DOHH2 (cell line): ENCODE results near the gene HSPG2.

ENCODE experiments used
- H3F3A ChIP-seq: fragments of 200-600 bp; sonication (generic), shearing (Covaris generic); 2 replicates; pipeline ENCODE4 v1.6.0; 2016; ENCODE audit warnings: antibody characterized with exemption, mild to moderate bottlenecking; ENCODE audit not compliant: control insufficient read depth, insufficient read depth
- H3K27ac ChIP-seq: fragments of 200-600 bp; sonication (generic); 2 replicates; pipeline ENCODE4 v1.5.1; 2014; ENCODE audit warnings: low read depth, mild to moderate bottlenecking, low read length, moderate library complexity
- H3K27me3 ChIP-seq: fragments of 200-600 bp; sonication (generic); 2 replicates; pipeline ENCODE4 v1.6.1; 2014; ENCODE audit warnings: mild to moderate bottlenecking, low read length, mixed read lengths; ENCODE audit not compliant: control insufficient read depth
- H3K36me3 ChIP-seq: fragments of 200-600 bp; sonication (generic); 2 replicates; pipeline ENCODE4 v1.6.1; 2014; ENCODE audit warnings: mild to moderate bottlenecking, low read length, moderate library complexity, mixed read lengths; ENCODE audit not compliant: control insufficient read depth
- H3K4me1 ChIP-seq: fragments of 200-600 bp; sonication (generic); 2 replicates; pipeline ENCODE4 v1.6.1; 2014; ENCODE audit warnings: mild to moderate bottlenecking, low read length, mixed read lengths; ENCODE audit not compliant: control insufficient read depth
- H3K4me2 ChIP-seq: fragments of 200-600 bp; sonication (generic); 2 replicates; pipeline ENCODE4 v1.6.0; 2014; ENCODE audit warnings: mild to moderate bottlenecking, low read length, moderate library complexity
- H3K4me3 ChIP-seq: fragments of 200-600 bp; sonication (generic); 2 replicates; pipeline ENCODE4 v1.5.1; 2014; ENCODE audit warnings: mild to moderate bottlenecking, low read length, mixed read lengths
- H3K79me2 ChIP-seq: fragments of 200-600 bp; sonication (generic); 2 replicates; pipeline ENCODE4 v1.6.1; 2014; ENCODE audit warnings: mild to moderate bottlenecking, low read length, mixed read lengths; ENCODE audit not compliant: control insufficient read depth
- H3K9me2 ChIP-seq: fragments of 200-600 bp; sonication (generic); replicated peaks from 2 replicates; pipeline ENCODE4 v1.6.1; 2014; ENCODE audit warnings: mild to moderate bottlenecking, low read length, mixed read lengths; ENCODE audit not compliant: control insufficient read depth
- H3K9me3 ChIP-seq: fragments of 200-600 bp; sonication (generic); 2 replicates; pipeline ENCODE4 v1.6.1; 2014; ENCODE audit warnings: antibody characterized with exemption, low read length, mixed read lengths; ENCODE audit not compliant: control insufficient read depth, insufficient read depth
- H4K20me1 ChIP-seq: fragments of 200-600 bp; sonication (generic); 2 replicates; pipeline ENCODE4 v1.6.0; 2014; ENCODE audit warnings: low read depth, mild to moderate bottlenecking, antibody characterized with exemption, low read length, moderate library complexity; ENCODE audit not compliant: control insufficient read depth, insufficient read depth
- EZH2phosphoT487 ChIP-seq: fragments of 200-600 bp; sonication (generic); IDR thresholded peaks from 2 replicates; pipeline ENCODE4 v1.6.1; 2017; ENCODE audit warnings: borderline replicate concordance, mild to moderate bottlenecking, antibody characterized with exemption, low read length, moderate library complexity, mixed read lengths
- TF ChIP-seq, protein P1 (sequence below): fragments of 200-600 bp; sonication (generic); IDR thresholded peaks from one replicate; pipeline ENCODE4 v1.5.1; 2014; ENCODE audit warnings: antibody characterized with exemption, mild to moderate bottlenecking, low read depth, low read length; ENCODE audit not compliant: poor library complexity, severe bottlenecking

The HSPG2 gene

DNA sequence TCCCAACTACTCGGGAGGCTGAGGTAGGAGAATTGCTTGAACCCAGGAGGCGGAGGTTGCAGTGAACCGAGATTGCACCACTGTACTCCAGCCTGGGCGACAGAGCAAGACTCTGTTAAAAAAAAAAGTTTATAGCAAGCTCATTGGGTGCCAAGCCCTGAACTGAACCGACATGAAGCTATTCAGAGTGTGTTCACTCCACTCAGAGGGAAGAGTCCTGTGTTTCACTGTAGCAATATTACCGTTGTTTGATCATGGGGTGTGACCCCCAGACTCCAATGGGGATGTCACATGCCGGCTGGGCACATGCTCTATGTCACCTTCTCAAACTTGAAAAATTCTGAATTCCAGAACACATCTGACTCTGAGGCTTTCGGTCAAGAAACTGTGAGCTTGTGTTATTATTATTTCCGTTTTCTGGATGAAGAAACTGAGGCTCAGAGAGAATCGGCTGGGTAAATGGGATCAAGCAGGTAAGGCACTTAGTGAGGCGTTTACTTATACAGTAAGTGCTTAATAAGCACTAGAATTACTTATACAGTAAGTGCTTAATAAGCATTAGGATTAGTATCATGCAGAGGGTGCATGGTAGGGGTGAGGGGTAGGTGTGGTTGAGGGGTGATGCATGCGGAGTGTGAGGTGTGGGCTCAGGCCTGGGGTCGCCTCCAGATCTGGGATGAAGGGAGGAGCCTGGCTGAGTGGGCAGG lies 36.2 kb downstream of the HSPG2 start:
- Histone ChIP-seq H3K4me1 (no peaks in the 10 kb centered on the region), H3K4me2 (no peak overlapping the region), H3K9me3 (no peaks in the 10 kb centered on the region), H3K27me3 (peaks cover 8% of the 10 kb centered on the region), H3K36me3 (no peaks in the 10 kb centered on the region), H3K4me3 (no peak overlapping the region), H3K9me2 (no peaks in the 10 kb centered on the region), H4K20me1 (0 out of 2 replicates have a peak, but pooled peaks cover 3% of the 10 kb centered on the region), H3K27ac (no peak overlapping the region), H3K79me2 (no peaks in the 10 kb centered on the region), H3F3A (no peaks in the 10 kb centered on the region)
- TF ChIP-seq EZH2phosphoT487, result no peak
- TF ChIP-seq, protein P1, sequence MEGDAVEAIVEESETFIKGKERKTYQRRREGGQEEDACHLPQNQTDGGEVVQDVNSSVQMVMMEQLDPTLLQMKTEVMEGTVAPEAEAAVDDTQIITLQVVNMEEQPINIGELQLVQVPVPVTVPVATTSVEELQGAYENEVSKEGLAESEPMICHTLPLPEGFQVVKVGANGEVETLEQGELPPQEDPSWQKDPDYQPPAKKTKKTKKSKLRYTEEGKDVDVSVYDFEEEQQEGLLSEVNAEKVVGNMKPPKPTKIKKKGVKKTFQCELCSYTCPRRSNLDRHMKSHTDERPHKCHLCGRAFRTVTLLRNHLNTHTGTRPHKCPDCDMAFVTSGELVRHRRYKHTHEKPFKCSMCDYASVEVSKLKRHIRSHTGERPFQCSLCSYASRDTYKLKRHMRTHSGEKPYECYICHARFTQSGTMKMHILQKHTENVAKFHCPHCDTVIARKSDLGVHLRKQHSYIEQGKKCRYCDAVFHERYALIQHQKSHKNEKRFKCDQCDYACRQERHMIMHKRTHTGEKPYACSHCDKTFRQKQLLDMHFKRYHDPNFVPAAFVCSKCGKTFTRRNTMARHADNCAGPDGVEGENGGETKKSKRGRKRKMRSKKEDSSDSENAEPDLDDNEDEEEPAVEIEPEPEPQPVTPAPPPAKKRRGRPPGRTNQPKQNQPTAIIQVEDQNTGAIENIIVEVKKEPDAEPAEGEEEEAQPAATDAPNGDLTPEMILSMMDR, result no peak

DNA sequence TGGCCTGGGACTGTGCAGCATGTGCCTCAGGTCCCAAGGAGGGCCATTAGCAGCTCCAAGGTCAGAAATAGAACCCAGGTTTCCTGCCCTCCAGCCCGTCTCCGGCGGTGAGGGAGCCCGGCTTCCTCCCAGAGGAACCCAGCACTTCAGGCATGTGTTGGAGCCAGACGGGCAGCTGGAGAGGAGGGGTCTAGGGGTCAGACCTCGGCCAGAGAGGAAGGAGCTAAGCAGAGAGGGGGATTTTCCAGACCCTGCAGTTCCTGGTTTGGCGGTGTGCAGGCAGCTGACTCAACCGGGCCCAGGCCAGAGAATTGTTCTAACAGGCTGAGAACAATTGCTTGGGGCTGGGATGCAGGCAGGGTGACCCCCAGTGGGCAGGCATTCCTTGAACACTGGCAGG lies 37.1 kb downstream of the HSPG2 start:
- peaks cover 8% of the 10 kb centered on the region for H3K27me3 ChIP-seq
- no peak overlapping the region for H3K27ac ChIP-seq
- TF ChIP-seq, protein P1, result no peak
- TF ChIP-seq EZH2phosphoT487, result no peak
- no peak overlapping the region for H3K4me3 ChIP-seq
- no peak overlapping the region for H3K4me2 ChIP-seq
- no peaks in the 10 kb centered on the region for H3K9me3 ChIP-seq
- H3K36me3 ChIP-seq, result no peaks in the 10 kb centered on the region
- no peaks in the 10 kb centered on the region for H3K79me2 ChIP-seq
- no peaks in the 10 kb centered on the region for H3K4me1 ChIP-seq
- no peaks in the 10 kb centered on the region for H3K9me2 ChIP-seq
- H4K20me1 ChIP-seq, result peaks cover 3% of the 10 kb centered on the region; the same call in 1 of the 2 replicates
- no peaks in the 10 kb centered on the region for H3F3A ChIP-seq

DNA sequence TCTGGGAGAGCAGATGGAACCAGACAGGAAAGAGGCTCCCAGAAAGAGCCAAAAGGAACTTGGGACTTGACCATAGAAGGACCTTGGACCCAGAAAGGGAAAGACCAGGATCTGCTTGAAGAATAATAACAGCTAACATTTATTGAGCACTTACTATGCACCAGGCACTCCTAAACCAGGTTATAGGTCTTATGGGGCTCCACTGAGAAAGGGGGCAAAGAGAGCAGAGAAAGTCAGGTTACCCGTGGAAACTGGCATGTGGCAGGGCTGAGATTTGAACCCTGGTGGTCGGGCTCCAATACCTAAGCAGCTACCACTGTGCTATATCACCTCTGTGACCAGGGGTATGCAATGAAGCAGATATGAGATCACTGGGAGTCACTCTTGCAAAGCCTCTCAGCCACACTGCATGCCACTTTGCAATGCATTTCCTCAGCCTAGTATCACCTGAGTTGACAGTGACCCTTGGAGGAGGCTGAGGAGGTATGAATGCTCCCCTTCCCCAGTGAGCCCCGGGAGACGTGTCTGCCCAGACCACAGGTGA lies 37.8 kb downstream of the HSPG2 start:
- Histone ChIP-seq H4K20me1 (peaks cover 3% of the 10 kb centered on the region; the same call in 1 of the 2 replicates), H3K4me2 (no peak overlapping the region), H3K9me3 (no peaks in the 10 kb centered on the region), H3K9me2 (no peaks in the 10 kb centered on the region), H3K4me1 (no peaks in the 10 kb centered on the region), H3K27ac (no peak overlapping the region), H3F3A (no peaks in the 10 kb centered on the region), H3K36me3 (no peaks in the 10 kb centered on the region), H3K79me2 (no peaks in the 10 kb centered on the region), H3K27me3 (peaks cover 8% of the 10 kb centered on the region), H3K4me3 (no peak overlapping the region)
- TF ChIP-seq EZH2phosphoT487, result no peak
- TF ChIP-seq, protein P1, result no peak
